Activated CD4-positive, CD25-positive, alpha-beta regulatory T cell (primary cell): ENCODE results near the gene MECP2.
A peak's percentile ranks its signal among the peaks of the same experiment; 100 is the strongest.

Source experiments
- DNase-seq, 4 experiments: peaks; one replicate each; lab custom pipeline; 2025; lab: John Stamatoyannopoulos, UW

Gene MECP2

DNA sequence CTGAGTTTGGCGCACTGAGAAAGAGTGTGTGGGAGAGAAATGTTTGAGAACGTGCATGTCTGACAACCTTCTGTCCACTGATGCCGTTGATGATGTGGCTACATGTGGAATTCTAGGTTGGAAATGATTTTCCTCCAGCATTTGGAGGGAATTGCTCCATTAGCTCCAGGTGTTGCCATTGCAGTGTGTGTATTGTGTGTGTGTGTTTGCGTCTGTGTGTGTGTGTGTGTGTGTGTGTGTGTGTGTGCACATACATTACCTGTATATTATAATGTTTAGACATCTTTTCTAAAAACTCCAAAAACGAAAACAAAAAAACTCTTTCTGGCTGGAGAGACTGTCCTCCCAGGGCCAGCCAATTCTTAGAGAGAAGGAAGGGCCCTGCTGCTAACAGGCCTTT, 18.2 kb upstream of the MECP2 start:
- DNase-seq, result no peak

DNA sequence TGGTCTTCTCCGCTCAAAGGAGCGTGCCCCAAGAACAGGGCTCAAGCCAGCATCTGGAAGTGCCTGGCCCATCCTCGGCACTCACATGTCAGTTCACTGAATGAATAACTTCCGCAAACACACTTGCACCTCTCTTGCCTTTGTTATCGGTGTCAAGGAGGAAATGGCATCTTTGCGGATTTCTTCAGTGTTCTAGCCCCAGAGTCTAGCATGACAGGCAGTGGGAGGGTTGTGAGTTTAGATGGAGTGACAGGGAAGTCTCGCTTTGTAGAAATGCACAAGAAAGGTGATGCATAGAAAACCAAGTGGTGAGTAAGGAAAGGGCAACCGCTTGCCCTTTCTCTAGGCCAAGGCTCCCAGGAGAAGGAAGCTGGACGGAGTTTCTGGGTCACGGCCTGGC, 17.6 kb upstream of the MECP2 start:
- DNase-seq, result no peak

DNA sequence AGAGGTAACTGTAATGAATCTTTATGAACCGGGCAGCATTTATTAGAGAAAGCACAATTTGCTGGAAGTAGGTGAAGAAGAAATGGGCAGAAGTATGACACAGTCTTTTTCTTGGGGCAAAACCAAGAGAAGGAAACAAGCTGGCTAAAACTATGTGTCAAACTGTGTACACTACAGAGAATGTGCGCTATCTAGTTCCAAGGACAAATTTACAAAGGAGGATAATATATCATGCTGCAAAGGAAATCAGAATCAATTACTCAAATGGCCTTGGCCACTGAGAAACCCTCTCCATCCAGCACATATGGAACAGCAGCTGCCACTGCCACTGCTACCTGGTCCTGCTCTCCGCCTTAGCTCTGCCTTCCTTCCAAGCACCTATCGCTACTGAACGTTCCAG, 17.1 kb upstream of the MECP2 start:
- no peak for DNase-seq

DNA sequence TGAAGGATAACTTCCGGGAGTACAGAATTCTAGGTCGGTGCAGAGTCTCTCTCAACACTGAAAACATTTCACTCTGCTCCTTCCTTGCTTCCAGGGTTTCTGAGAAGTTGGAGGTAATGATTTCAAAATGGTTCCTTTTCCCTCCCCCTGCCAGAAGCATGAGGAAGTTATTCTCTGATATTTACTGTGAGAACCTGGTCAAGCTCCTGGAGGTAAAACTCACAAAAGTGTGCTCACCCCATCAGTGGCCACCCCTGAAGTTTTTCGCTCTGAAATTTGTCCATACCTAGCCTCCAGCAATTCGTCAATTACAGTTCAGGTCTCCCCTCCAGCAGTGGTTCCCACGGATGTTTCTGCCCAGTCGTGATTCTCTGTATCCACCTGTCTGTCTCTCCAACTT, 16.2 kb upstream of the MECP2 start:
- DNase-seq, result no peak

DNA sequence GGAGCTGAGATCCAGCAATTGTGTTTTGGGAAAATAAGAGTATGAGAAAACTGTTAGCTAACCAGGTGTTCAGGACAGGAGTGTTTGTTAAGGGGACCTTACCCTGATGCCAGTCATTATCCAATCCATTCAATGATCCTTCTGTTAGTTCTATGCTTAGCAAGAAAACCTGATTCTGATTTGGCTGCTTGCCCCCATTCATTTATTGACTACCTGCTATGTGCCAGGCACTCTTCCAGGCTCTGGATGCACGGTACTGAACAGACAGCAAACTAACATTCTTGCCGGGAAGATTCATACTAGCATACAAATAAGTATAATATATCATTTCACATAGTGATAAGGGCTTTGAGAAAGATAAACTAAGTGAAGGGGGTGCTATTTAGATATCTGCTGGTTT, 1.0 kb upstream of the MECP2 start:
- DNase-seq, result no peak

DNA sequence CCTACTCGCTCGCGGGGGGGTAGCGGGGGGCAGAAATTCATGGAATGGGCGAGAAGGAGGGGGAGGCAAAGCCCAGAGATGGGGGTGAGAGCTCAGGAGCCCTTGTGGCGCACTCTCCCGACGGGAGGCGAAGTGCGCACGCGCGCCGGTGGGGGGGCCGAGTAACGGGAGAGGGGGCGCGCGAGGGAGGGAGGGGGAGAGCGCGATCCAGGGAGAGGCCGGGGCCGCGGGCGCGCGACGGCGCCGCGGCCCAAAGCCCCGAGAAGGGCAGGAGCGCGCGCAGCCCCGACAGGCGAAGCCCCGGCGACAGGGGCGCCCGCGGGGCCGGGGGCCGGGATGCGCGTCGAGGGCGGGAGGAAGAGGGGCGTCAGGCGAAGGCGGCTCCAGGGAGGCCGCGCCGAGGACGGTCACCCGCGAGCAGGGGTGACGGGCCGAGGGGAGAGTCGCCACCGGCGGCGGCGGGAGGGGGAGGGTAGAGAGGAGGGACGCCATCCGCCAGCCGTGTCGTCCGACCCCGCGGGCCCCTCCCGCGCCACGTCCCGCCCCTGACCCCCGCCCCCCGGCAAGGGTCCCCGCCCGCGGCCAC, 421 bp downstream of the MECP2 start:
- peak; percentile 26 to 54 (median 37) for DNase-seq

DNA sequence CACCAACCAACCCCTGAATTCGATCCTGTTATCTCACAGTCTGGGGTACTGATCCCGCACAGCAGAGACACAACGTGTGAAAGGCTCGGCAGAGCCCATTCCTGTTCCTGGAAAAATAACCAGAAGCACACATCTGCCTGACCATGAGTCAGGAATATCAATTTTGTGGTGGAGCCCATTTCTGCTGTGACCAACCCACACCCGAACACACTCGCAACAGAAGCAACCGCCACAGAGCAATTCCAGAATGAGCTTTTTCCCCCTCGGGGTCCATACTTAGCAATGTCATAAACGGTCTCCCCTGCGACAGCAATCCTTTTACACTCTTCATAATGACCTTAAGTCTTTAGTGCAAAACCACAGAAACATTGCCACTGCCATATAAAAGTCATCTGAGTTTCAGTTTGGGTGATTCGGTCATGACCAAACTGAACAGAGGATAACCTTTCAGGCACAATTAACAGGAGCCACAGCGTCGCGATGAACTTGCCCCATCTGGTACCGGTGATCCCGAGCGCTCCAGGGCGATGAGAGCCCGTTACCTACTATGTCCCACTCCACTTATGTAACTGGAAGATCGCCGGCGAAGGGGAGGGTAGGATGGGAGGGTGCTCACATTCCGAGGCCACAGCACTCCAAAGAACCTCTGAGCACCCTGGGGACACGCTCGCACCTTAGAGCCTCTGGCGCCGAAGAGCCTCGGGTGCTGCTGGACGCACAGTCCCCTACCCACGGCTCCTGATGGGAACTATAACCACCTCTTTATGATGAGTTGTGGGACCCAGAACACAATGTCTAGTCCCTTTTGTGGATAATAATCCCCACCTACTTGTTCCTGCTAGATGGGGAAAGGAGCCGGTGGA, 1.1 kb downstream of the MECP2 start:
- no peak for DNase-seq

DNA sequence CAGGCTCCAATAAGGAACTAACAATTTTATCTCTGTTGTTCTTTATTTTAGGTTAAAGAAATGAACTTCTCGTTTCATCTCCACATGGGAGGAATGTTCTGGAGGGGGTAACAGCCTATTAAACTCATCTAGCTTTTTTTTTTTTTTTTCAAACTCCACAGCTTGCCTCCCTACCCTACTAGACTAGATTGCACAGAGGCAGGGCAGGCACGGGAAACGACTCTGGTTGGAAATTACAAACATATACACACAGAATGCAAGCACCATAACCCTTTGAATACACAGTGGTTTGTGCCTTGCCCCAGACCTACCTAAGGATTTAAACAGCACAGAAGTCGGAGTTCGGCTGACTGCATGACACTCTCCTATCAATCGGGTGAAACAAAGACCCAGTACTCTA, 2.7 kb downstream of the MECP2 start:
- no peak for DNase-seq

DNA sequence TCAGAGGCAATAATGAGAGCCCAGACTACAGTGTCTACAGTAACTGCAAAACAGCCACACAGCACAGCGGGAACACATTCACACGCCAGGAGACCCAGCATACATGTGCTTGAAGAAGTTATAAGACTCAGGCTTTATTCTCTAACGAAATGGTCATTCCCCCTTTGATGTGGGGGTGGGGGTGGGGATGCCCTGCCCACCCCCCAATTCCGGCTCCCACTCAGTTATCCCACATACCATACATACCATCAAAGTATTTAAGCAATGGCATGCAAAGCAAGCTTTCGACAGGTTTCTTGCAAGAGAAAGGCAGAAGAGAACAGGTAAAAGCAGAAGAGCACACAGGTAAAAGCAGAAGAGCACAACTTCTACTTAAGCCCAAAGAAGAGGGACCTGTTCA, 3.6 kb downstream of the MECP2 start:
- DNase-seq, result no peak

DNA sequence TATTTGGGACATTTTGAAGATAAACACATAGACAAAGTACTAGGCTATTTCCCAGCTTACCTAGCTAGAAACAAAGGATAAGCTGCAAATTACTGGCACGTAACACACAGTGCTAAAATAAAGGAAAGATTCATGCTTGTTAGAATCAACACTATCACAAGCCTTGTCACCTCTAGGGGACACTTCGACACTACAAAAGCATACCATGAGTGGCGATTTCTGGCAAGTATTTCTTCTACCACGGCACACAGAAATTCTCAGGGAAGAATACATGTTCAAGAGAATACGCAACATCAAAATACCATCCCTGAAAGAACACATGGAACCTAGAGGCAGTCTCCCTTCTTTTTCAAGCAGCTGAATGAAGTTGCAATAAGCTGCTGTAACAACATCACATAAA, 5.1 kb downstream of the MECP2 start:
- DNase-seq, result no peak

DNA sequence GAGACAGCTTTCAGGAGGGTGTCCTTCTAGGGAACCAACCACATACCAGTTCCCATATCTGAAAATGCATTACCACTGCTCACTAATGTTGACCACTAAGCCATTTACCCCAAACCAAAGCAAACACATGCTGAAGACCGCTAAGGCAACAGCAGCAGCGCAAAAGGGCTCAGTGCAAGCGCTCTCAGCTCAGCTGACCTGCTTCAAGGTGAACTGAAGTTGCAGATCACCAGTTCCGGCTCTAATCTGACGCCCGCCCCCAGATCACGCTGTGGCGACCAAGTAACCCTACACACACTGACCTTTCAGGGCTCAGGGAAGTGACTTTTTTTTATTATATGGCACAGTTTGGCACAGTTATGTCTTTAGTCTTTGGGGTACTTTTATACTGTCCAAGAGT, 5.8 kb downstream of the MECP2 start:
- no peak for DNase-seq

DNA sequence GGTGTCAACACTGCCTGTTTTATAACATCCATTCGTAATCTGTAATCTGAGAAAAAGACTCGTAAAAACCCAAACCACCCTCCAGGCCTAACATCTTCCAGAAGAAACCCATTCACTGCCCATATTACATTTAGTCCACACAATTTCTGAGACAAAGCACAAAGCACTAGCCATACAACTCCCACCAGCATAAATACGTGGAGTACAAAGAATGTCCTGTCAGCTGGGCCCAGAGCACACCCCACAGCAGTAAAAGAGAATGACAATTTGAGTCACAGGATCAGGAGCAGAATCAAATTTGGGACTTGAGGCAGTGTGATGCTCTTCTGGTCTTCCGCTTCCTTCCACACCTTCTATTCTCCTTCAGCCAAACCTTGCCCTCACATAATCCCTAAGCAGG, 6.8 kb downstream of the MECP2 start:
- no peak for DNase-seq

DNA sequence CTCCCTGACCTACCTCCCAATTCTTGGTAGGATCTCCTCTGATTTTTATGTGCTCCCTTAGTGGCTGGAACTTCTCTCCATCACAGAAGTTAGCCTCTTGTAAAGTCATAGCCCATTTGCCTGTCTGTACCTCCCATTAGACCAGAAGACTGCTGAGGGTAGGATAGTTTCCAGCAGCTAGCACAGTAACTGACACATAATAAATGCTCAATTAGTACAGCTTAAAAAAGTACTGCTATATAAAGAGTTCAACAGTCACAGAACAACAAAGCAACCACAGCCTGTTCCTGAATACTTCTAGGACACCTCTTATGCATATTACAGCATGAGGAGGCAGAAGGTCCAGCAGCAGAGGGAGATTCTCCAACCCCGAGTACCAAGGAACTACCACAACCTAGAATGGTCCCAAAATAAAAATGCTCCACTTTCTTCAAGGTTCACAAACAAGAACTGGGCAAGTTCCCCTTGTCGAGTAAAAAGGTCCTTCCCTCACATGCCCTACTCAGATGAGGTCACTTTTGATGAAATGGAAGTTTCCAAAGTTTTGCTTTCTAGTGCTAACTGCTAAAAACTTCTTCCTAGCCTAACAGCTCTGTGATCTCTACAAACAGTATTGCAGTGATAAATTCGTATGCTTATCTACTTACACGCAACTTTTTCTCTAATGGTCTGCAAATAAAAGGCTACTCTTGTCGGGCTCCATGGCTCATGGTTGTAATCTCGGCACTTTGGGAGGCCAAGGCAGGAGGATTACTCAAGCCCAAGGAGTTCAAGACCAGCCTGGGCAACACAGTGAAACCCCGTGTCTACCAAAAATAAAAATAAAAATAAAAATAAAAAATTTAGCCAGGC, 12.8 kb downstream of the MECP2 start:
- DNase-seq, result no peak

DNA sequence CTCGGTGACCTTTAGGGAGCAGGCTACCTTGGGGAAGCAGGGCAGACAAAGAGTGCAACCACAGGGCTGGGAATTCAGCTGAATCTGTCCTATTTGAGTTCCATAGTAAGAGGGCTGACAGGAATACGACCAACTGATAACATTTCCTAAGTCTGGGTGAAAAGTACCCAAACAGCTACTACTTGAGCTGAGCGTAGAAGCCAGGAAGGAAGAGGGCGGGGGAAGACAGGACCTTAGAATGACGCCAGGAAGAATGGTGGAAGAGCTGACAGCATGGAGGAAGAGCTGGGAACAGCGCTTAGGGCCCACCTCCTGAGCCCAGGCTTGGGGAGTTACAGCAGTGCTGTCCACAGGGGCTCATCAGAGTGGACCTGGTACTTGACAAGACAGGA, 14.4 kb downstream of the MECP2 start:
- DNase-seq, result no peak

DNA sequence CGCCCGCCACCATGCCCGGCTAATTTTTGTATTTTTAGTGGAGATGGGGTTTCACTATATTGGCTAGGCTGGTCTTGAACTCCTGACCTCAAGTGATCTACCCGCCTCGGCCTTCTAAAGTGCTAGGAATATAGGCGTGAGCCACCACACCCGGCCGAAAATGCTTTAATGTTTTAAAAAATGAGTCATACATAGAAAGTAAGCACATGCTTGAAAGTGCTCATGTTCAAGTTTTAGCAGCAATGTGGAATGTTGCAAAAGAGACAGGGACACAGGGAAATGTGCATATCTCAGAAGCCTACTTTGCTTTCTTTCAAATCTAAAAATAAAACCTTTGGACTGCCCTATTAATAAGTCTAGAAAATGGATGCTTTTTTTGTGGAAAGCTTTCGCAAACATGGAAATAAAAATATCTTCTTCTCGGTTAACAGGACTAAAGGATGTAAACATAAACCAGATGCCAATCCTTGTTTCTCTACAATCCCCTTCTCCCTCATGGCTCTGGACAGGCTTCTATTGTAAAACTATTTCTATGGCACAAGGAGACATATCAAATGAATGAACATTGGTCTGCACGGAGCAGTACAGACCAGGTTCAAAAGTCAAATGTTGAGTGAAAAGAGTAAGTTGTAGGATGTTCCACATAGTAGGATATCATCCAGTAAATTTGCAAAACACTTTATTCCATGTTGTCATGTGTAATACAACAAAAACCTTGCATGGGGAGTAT, 15.0 kb downstream of the MECP2 start:
- no peak for DNase-seq

DNA sequence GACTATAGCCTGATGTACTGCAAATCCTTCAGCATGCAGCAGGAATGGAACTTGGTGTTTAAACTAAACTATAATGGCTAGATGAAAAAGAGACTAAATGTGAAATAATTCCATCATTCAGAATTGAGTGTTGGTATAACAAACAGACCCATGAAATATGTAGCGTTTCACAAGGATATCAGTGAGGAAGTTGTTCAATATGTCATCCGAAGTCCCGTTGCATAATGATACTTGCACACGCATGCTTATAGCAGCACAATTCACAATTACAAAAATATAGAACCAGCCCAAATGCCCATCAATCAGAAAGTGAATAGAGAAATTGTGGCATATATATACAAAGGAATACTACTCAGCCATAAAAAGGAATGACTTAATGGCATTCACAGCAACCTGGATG, 20.4 kb downstream of the MECP2 start:
- DNase-seq, result no peak

DNA sequence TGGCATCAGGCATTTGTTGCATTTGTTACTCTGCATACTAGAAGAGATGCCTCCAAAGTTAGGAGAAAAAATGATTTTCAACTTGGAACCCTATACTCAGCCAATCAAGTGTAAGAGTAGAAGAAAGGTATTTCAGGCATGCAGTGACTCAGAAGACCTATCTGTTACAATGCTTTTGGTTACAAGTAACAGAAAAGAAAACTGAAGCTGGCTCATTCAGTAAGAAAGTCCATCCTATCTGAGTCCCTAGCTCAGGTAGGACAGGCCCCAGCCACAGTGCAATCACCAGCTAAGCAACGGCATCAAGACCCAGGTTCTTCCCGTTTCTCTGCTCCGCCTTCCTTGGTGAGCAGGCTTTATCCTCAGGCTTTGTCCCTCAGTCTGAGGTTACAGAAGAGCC, 23.3 kb downstream of the MECP2 start:
- no peak for DNase-seq

DNA sequence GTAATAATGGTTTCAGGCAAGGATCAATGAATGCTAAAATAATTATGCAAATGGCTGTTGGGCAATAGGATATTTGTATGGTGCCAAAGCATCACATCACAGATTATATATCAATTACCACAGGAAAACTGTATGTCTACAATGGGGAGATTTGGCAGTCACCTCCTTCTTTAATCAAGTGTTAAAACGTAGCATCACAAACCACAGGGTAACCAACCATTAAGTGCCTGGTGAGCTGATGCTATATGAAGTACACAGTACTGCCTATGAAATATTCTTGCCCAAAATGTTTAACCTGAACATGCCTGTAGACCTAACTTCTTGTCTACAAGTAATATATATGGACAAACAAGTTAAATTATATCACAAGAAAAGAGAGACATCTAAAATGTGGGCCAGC, 25.3 kb downstream of the MECP2 start:
- no peak for DNase-seq

DNA sequence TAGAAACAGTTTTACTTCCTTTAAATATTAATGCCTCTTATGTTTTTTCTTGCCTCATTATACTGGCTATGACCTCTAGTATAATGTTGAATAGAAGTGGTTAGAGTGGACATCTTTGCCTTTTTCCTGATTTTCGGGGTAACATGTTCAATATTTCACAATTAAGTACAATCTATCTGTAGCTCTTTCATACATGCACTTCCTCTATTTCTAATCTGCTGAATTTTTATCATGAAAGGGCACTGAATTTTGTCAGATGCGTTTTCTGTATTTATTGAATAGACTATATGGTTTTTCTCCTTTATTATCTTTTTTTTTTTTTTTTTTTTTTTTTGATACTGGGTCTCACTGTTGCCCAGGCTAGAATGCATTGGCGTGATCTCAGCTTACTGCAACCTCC, 29.0 kb downstream of the MECP2 start:
- no peak for DNase-seq

DNA sequence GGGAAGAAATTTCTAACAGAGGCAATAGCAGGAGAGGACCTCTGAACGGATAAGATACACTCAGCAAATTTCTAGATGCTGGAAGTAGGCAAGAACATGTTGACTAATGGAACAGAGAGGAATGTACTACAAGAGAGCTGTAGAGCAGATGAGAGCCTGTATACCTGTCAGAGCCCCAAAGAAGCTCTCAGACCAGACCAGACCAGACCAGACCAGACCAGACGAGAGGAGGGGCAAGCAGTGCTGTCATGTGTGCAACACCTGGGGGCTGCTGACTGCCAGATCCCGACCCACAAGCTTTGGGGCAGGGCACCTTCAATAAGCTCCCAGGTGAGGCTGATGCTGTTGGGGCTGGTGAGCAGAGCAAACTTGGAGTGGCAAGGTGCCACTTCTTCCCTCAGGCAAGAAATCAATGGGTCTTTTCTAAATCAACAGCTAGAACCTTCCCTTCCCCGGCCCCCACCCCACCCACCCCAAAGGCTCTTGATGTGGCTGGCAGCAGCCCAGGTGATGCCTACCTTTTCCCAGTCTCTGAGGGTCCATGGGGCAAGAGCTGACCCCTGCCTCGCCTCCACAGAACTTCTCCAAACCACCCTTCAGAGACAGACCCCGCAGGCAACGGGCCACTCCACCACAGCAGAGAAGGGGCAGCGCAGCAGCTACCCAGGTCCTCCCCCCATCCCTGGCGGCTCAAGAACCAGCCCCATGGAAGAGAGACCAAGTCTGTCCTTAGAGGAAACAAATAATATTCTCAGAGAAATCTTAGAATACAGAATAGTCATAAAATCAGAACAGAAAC, 32.7 kb downstream of the MECP2 start:
- DNase-seq, result no peak

DNA sequence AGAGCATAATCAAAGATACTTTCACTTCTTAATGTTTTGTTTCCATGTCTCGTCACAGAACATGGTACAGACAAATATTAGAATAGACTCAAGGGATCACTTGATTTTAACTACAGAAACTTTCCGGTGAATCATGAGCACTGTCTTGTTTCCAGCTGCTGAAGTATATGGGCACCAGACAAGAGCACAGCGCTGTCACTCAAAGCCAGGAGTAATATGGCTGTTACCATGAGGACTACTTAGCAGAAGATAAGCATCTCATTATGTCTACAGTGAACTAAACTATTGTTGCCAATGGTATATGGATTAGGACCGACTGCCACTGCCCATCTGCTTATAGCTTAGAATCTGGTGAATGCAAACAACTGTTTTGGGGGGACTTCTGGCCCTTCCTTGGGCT, 34.3 kb downstream of the MECP2 start:
- DNase-seq, result no peak

DNA sequence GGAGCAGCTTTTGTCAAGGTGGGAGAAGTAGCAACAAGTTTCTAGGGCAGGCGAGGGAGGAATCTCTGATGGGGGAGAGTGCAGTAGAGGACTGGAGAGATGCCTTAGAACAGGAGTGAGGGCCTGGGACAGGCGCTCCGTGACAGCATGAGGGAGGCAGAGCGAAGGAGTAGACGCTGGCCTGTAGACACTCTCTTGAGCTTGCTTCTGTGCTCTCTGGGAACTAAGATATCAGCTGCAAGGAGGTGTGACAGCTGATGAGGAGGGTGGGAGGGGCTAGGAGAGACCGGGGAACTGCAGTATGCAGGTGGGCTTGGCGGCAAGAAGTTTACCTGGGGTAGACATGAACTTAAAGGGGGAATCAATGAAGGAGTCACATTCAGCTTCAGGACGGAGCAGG, 35.7 kb downstream of the MECP2 start:
- DNase-seq, result no peak
